ENCODE data around the gene MAD2L1. TPM values are rescaled to one million over a fixed set of nuclear protein-coding genes. Genes with fewer than 3 reads are reported as not detected.

Gene MAD2L1
- total RNA-seq, 1 donor from 2014 or later = 2.0 TPM

DNA sequence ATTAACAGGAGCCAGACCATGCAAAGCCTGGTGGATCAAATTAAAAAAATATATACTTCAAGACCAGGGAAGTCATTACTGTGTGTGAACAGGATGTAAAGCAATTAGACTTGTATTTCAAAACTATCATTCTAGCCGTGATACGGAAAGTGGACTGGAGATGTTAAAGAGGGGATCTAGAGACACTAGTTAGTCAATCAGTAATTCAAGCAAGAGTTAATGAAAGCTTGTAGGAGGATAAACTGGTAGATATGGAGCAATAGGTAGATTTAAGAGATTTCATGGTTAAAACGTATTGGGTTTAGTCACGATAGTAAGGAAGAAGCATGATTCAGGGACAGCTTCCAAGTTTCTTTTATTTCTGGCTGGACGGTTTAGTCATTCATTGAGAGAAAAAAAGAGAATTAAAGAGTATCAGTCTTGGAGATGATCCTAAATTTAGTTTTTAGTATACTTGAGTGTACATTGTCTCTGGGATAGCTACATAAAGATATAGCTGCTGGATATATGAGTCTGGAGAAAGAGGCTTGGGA lies 3.9 kb downstream of the MAD2L1 start:
- H3K4me3 ChIP-seq = no peak overlapping the region
- no peak overlapping the region for H3K27ac ChIP-seq
- H3K4me1 ChIP-seq = peaks cover 13% of the 10 kb centered on the region
- TF ChIP-seq POLR2A (IDR thresholded peaks at IDR 0.05) (no peak), POLR2AphosphoS5 (IDR thresholded peaks at IDR 0.05; ENCODE audit: insufficient read depth in 1 of 2, low read depth in 1 of 2) (no peak)
- TF ChIP-seq, protein P1, sequence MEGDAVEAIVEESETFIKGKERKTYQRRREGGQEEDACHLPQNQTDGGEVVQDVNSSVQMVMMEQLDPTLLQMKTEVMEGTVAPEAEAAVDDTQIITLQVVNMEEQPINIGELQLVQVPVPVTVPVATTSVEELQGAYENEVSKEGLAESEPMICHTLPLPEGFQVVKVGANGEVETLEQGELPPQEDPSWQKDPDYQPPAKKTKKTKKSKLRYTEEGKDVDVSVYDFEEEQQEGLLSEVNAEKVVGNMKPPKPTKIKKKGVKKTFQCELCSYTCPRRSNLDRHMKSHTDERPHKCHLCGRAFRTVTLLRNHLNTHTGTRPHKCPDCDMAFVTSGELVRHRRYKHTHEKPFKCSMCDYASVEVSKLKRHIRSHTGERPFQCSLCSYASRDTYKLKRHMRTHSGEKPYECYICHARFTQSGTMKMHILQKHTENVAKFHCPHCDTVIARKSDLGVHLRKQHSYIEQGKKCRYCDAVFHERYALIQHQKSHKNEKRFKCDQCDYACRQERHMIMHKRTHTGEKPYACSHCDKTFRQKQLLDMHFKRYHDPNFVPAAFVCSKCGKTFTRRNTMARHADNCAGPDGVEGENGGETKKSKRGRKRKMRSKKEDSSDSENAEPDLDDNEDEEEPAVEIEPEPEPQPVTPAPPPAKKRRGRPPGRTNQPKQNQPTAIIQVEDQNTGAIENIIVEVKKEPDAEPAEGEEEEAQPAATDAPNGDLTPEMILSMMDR (IDR thresholded peaks at IDR 0.05) = no peak
- no peaks in the 10 kb centered on the region for H3K9me3 ChIP-seq
- no peaks in the 10 kb centered on the region for H3K27me3 ChIP-seq
- DNase-seq (ENCODE audit: extremely low spot score in 2 of 2) = no peak
- intact Hi-C loops (cut with DNase I) = no loop called here
- H3K36me3 ChIP-seq = no peaks in the 10 kb centered on the region

DNA sequence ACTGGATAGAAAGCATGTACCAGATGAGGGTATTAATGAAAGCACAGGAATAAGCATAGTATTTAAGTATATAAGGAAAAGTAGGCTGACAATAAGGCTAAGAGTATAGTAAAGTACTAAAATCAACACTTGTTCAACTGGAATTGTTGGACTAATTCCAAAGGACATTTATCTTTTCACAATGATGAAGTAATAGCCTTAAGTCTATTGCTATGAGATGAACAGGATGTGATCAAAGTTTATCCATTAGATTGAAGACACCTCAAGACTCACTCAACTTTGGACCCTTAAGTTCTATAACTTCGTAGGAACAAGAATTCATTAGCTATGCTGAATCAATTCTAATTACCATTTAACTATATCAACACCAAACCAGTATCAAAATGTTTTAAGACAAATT lies 7.6 kb downstream of the MAD2L1 start:
- H3K4me1 ChIP-seq = no peaks in the 10 kb centered on the region
- no peaks in the 10 kb centered on the region for H3K36me3 ChIP-seq
- H3K27me3 ChIP-seq = no peaks in the 10 kb centered on the region
- H3K9me3 ChIP-seq = no peaks in the 10 kb centered on the region
- DNase-seq (ENCODE audit: extremely low spot score in 2 of 2) = no peak
- TF ChIP-seq POLR2AphosphoS5 (IDR thresholded peaks at IDR 0.05; ENCODE audit: insufficient read depth in 1 of 2, low read depth in 1 of 2) = no peak
- no peak for TF ChIP-seq POLR2A (IDR thresholded peaks at IDR 0.05)
- TF ChIP-seq, protein P1 (IDR thresholded peaks at IDR 0.05) = no peak
- intact Hi-C loops (cut with DNase I) = loop anchor here (5.0 kb wide), 1 partner anchor 742 kb away; no protein-coding TSS in a partner anchor
- no peak overlapping the region for H3K4me3 ChIP-seq
- H3K27ac ChIP-seq = no peak overlapping the region

DNA sequence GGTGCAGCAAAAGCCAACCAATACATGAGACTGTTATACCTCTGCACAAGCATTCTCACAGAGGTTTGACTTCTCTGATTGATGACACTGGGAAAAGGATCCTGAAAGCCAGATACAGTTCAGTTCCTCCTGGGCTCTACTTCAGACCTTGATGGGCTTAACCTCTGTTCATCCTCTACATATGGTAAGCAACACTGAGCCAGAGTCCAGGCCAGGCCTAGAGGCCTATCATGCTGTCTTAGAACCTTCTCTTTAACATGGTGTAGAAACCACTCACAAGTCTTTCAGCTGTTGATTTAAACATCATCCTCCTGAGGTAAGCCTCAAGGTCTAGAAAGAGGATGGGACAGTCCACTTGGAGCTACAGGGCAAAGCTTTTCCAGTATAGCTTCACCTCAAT lies 9.2 kb downstream of the MAD2L1 start:
- Histone ChIP-seq H3K4me1 (no peaks in the 10 kb centered on the region), H3K27ac (no peak overlapping the region), H3K9me3 (no peaks in the 10 kb centered on the region), H3K27me3 (no peaks in the 10 kb centered on the region), H3K4me3 (no peak overlapping the region), H3K36me3 (no peaks in the 10 kb centered on the region)
- TF ChIP-seq POLR2AphosphoS5 (IDR thresholded peaks at IDR 0.05; ENCODE audit: insufficient read depth in 1 of 2, low read depth in 1 of 2) = no peak
- TF ChIP-seq POLR2A (IDR thresholded peaks at IDR 0.05) = no peak
- TF ChIP-seq, protein P1 (IDR thresholded peaks at IDR 0.05) = no peak
- intact Hi-C loops (cut with DNase I) = loop anchor here (5.0 kb wide), 1 partner anchor 740 kb away; no protein-coding TSS in a partner anchor
- no peak for DNase-seq (ENCODE audit: extremely low spot score in 2 of 2)

DNA sequence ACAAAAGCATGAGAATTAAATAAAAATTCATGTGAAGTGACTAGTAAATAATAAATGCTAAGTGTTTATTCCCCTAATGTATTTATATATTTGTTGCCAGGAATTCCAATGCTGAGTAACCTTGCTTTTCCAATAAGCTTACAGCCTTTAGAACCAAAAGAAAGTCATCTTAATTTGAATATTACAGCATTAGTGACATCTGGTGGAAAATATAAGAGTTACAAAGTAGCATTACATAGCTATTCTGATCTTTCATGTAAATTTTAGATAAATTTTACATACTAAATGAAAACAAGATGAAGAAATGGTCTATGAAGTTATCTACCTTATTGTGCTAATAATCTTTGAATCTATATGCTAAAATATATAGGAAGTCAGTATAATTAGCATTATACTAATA lies 10.4 kb downstream of the MAD2L1 start:
- H3K36me3 ChIP-seq = no peaks in the 10 kb centered on the region
- no peak overlapping the region for H3K27ac ChIP-seq
- intact Hi-C loops (cut with DNase I) = loop anchor here (5.0 kb wide), 1 partner anchor 739 kb away; no protein-coding TSS in a partner anchor
- TF ChIP-seq, protein P1 (IDR thresholded peaks at IDR 0.05) = no peak
- TF ChIP-seq POLR2AphosphoS5 (IDR thresholded peaks at IDR 0.05; ENCODE audit: insufficient read depth in 1 of 2, low read depth in 1 of 2) (no peak), POLR2A (IDR thresholded peaks at IDR 0.05) (no peak)
- no peaks in the 10 kb centered on the region for H3K4me1 ChIP-seq
- no peak overlapping the region for H3K4me3 ChIP-seq
- H3K9me3 ChIP-seq = no peaks in the 10 kb centered on the region
- no peaks in the 10 kb centered on the region for H3K27me3 ChIP-seq
- no peak for DNase-seq (ENCODE audit: extremely low spot score in 2 of 2)

DNA sequence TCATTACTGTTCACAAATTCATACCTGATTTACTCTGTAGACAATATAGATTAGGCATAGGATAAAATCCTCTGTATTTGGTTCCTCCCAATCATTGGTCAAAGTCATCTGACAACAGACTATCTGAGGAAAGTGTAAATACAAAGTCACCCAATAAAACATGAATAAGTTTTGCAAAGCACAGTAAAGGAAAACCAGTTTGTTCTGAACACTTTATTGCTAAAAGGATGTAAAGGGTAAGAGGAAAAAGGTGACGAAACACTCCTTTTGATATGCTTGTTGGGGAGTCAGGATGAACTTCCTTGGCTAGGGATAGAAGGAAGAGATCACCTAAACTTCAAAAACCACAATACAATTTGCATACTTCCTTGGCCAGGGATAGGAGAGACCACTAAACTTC lies 10.9 kb downstream of the MAD2L1 start:
- H3K36me3 ChIP-seq = no peaks in the 10 kb centered on the region
- H3K4me3 ChIP-seq = no peak overlapping the region
- intact Hi-C loops (cut with DNase I) = loop anchor here (5.0 kb wide), 1 partner anchor 738 kb away; no protein-coding TSS in a partner anchor
- H3K27ac ChIP-seq = no peak overlapping the region
- no peak for TF ChIP-seq POLR2AphosphoS5 (IDR thresholded peaks at IDR 0.05; ENCODE audit: insufficient read depth in 1 of 2, low read depth in 1 of 2)
- TF ChIP-seq POLR2A (IDR thresholded peaks at IDR 0.05) = no peak
- TF ChIP-seq, protein P1 (IDR thresholded peaks at IDR 0.05) = no peak
- no peaks in the 10 kb centered on the region for H3K9me3 ChIP-seq
- DNase-seq (ENCODE audit: extremely low spot score in 2 of 2) = no peak
- H3K27me3 ChIP-seq = no peaks in the 10 kb centered on the region
- H3K4me1 ChIP-seq = no peaks in the 10 kb centered on the region

Measured in vagina (tissue), 2 donors.